GM12872 (cell line): ENCODE results near the gene SASS6.

Experiments used
- TF ChIP-seq, protein P1 (sequence below): IDR thresholded peaks from 3 replicates; pipeline ENCODE4 v1.5.1; 2011; ENCODE audit warnings: low read depth, mild to moderate bottlenecking, low read length, moderate library complexity; ENCODE audit not compliant: insufficient read depth

The SASS6 gene

DNA sequence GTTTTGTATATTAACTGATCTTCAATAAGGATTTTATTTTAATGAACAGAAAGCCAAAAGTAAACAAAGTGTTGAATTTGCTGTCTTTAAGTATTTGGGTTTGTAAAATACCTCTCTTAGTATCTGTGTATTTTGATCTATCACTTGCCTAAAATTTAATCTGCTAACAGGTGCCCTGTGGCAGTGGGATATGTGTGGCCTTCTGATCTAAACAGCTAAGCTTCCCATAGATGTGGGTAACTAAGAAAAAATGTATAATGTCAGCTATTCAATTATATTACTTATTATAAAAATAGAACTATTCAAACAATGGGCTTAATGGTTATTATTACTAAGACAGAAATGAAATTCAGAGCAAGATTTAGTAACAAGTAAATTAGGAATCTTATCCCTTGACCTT is 30.2 kb upstream of the SASS6 start:
- TF ChIP-seq, protein P1, sequence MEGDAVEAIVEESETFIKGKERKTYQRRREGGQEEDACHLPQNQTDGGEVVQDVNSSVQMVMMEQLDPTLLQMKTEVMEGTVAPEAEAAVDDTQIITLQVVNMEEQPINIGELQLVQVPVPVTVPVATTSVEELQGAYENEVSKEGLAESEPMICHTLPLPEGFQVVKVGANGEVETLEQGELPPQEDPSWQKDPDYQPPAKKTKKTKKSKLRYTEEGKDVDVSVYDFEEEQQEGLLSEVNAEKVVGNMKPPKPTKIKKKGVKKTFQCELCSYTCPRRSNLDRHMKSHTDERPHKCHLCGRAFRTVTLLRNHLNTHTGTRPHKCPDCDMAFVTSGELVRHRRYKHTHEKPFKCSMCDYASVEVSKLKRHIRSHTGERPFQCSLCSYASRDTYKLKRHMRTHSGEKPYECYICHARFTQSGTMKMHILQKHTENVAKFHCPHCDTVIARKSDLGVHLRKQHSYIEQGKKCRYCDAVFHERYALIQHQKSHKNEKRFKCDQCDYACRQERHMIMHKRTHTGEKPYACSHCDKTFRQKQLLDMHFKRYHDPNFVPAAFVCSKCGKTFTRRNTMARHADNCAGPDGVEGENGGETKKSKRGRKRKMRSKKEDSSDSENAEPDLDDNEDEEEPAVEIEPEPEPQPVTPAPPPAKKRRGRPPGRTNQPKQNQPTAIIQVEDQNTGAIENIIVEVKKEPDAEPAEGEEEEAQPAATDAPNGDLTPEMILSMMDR = no peak

DNA sequence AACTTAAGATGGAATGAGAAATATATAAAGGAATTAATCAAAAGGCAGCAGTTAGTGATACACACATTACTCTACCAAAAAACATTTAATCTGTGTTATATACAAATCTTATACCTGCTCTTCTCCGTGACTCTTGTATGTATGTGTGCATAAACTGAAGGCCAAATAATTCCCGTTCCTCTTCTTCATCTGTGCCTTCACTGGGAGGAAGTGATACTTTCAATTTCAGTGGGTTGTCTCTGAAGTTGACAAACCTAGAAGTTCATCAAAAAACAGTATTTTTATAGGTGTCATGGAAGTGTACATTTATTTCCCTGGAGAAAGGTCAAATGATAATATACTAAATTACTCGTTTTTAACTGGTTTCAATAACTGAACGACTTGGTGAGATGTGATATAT is 19.5 kb upstream of the SASS6 start:
- TF ChIP-seq, protein P1 = no peak

DNA sequence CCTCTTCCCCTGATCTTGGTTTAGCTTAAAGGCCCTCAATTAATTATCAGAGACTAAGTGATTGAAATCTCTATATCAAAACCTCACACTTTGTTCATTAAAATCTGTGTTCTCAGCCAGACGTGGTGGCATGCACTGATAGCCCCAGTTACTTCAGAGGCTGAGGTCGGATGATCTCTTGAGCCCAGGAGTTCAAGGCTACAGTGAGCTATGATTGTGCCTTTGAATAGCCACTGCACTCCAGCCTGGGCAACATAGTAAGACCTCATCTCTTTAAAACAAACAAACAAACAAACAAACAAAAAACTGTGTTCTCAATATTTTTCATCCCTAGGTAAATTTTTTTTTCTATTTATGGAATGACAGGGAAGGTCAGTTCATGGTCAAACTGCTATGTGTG is 18.9 kb upstream of the SASS6 start:
- TF ChIP-seq, protein P1 = no peak

DNA sequence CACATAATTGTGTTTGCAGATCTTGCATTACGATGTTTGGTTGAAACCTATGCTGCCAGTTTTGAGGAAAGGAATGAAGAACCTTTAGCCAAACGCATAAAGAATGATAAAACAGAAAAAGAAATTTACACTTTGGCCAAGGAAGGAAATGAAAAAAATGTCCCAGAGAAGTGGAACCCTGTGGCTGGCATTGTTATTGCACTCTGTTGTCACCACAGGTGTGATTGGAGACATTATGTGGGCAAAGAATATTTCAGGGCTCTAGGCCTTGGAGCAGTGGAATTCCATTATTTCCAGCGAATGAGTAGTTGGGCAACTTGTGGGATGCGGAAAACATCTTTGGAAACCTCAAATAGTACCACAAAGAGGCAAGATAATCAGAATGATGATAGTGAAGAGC is 15.1 kb upstream of the SASS6 start:
- TF ChIP-seq, protein P1 = peak; percentile 17; the same call in 1 of the 3 replicates

DNA sequence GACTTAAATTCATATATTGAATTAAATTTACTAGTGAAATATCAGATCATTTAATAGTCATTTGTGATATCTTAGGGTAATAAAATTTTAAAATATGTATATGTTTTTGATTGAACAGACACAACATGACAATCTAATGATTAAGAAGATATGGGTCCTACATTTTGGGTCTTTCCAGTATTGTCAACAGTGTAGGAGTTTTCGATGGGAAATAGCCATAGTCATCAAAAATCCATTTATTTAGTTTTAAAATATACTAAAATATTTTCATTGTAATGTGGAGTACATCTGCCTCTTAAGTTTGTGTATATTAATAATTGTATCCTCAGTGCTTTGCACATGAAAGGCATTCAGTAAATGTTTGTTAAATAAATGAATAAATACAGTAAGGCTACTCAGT is 14.2 kb upstream of the SASS6 start:
- TF ChIP-seq, protein P1 = no peak

DNA sequence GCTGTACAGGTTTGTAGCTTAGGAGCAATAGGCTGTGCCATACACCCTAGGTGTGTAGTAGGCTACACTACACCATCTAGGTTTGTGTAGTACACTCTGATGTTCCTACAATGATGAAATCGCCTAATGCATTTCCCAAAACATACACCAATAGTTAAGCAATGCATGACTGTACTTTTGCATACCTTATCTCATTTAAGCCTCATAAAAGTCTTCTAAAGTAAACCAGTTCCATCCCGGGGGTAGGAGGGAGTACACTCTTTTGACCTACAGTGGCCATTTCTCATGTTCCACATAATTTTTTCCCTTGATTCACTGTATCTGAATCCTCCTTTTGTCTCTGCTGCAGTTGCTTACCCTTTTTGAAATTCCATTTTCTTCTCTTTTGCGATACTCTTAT is 12.4 kb upstream of the SASS6 start:
- TF ChIP-seq, protein P1 = no peak

DNA sequence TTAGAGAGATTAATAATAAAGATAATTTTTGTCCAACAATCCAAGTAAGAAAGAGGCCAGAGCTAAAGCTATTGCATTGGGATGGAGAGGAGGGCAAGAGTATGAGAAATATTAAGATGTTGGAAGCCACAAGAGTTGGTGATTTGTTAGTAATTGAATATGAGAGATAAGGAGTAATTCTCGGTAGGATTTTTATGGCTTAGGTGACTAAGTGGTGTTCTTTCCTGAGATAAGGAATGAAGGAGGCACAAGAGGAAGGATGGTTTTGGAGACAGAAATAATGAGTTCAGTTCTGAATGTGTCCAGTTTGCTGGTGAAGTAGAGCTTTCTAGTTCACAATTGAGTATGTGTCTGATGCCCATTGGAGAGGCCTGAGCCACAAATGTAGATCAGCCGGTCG is 9.6 kb upstream of the SASS6 start:
- TF ChIP-seq, protein P1 = no peak

DNA sequence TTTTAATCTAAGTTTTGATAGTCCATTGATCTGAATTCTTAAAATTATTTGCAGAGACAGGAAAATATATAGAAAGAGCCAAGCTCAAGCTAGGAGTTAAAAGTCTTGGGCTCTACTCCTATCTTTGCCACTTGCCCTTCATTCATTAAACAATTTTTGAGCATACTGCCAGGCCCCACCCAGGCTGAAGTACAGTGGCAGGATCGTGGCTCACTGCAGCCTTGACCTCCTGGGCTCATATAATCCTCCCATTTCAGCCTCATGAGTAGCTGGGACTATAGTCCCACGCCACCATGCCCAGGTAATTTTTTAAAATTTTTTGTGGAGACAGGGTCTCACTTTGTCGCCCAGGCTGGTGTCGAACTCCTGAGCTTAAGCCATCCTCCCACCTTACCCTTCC is 8.5 kb upstream of the SASS6 start:
- TF ChIP-seq, protein P1 = no peak
